Measurements from ENCODE around the gene HIPK3.
"Not testable (repeated sequence)": the region's sequence is repeated elsewhere in the genome, so short reads cannot be mapped to it uniquely, and the experiment has no call there.

Gene HIPK3

DNA sequence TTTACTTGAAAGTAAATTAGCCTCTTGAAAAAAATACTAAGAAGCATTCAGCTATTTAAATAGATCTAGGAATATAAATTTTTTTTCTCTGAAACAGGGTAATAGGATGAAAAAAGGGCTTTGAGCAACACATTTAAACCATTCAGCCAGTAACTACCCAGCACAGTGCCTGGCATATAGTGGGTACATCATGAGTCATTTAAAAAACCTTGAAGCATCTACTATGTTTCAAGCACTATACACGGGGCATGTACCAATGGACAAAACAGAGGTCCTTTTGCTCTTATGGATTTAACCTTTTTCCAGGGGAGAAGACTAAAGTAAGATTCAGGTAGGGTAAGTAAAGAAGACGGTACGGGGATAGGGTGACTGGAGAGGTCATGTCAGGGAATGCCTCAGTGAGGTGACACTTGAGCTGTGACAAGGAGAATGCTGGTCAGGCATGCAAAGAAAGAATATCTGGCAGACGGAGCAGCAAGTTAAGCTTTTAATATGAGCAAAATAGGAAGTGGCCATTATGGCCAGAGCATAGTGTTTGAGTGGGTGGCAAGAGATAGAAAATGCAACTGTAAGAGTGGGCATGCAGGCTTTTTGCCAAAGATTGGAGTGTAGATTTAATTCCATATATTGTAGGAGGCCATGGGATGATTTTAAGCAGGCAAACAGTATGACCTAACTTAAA lies 101.1 kb downstream of the HIPK3 start:
- DNase-seq (ENCODE audit: low spot score) = no peak

DNA sequence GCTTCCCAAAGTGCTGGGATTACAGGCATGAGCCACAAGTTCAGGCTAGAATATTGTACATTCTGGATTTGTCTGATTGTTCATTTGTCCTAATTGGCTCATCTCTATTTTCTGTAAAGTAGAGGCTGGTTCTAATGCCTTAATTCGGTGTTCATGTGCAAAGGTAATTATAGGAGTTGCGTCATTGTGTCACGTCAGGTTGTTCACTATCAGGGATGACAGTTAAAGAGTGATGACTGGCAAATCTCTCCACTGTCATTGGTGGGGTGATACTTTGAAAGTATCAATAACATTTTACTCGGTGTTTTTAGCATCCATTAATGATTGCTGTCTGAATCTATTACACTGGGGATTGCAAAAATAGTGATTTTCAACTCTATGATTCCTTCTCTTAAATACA lies 103.5 kb downstream of the HIPK3 start:
- no peak for DNase-seq (ENCODE audit: low spot score)

DNA sequence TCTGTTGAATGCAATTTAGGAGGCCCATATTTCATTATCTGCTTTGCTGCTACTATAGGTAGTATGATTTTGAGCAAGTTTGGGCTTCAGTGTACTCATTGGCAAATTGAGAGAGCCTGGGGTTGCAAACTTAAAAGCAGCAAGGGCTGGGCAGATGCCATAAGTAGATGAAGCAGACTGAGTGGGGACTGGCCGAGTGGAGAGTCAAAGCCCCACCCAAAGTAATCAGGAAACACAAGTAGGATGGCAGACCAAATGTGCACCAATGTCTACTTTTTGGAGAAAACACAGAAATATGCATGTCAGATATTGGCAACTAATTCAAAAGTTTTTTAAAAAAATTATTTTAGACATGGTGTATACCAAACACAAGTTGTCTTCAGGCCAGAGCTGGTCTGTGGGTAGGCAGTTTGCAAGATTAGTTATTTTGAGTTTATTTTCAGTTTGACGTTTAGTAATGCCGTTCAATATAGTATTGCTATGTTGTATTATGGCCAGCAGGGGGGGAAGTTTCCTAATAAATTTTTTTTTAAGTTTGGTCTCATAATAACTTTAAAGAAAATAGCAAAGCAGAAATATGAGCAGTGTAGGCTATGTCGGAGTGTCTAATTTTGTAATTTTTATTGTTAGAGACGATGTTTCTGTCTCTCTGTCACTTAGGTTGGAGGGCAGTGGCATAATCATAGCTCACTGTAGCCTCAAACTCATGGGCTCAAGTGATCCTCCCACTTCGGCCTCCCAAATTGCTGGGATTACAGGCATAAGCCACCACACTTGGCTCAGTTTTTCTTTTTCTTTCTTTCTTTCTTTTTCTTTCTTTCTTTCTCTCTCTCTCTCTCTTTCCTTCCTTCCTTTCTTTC lies 105.1 kb downstream of the HIPK3 start:
- peak; percentile 31 for DNase-seq (ENCODE audit: low spot score)

DNA sequence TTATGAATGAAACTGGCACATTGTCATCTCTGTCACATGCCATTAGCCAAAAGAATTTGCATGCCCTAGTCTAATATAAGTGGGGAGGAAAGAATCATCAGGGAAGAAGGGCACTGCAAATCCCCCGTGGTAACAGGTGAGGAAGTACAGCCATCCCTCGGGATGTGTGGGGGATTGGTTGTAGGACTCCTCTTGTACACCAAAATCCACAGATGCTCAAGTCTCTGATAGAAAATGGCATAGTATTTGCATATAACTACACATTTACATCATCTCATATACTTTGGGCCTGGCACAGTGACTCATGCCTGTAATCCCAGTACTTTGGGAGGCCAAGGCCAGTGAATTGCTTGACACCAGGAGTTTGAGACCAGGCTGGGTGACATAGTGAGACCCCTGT lies 109.7 kb downstream of the HIPK3 start:
- no peak for DNase-seq (ENCODE audit: low spot score)

DNA sequence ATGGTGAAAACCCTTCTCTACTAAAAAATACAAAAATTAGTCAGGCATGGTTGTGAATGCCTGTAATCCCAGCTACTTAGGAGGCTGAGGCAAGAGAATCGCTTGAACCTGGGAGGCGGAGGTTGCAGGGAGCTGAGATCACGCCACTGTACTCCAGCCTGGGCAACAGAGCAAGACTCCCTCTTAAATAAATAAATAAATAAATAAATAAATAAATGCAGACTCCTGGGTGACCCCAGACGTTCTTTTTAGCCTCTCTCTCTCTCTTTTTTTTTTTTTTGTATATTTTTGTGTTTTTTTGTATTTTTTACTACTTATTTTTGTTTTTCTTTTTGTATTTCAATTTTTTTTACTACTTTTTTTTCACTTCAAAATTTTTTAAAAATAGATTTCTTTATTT lies 111.3 kb downstream of the HIPK3 start:
- not testable (repeated sequence) for DNase-seq (ENCODE audit: low spot score)

DNA sequence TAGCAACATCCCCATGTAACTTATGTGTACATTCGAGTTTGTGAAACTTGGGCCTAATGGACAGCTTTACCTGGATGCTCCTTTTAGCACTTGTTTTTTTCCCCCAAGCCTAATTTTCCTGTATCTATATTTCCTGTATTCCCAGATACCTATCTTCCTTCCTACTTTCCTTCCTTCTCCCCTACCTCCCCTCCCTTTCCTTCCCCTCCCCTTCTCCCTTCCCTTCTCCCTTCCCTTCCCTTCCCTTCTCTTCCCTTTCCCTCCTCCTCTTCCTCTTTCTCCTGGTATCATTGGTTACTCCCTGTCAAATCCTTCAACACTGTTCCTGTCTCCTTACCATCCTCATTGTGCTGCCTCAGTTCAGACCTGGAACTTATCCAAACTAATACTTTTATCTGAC lies 111.8 kb downstream of the HIPK3 start:
- DNase-seq (ENCODE audit: low spot score) = no peak

DNA sequence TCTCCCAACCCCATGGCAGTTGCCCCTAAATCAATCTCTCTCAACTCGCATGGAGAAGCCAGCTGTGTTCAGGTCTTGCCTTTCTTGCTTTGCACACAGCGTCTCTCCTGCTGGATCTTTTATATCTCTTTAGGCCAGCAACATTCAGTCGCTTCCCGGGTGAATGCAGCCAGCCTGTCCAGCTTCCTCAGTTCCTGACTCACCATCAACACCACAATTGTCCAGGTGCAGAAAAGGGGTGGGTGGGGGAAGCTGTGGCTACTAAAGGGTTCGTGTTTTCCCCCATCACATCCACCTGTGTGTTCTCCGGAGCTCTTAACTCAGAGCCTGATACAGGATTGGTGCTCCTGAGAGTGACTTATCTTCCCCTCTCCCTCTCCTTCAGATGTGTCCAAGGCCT lies 116.5 kb downstream of the HIPK3 start:
- DNase-seq (ENCODE audit: low spot score) = no peak

DNA sequence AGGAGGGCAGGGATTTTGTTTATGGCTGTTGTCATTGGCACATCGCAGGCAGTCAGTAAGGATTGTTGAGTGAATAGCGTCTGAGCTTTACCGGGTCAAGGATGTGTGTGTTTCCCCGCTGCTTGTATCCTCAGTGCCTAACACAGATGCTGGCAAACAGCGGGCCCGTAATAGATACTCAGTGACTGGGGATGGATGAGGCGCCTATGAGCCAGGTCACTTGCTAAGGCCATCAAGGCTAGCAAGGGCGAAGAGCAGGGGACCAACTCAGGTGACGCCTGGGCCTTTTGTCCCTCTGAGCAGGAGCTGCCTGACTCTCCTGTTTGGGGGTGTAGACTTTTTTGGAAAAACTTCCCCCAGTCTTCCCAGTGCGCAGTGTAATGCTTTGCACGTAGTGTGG lies 118.1 kb downstream of the HIPK3 start:
- DNase-seq (ENCODE audit: low spot score) = no peak

DNA sequence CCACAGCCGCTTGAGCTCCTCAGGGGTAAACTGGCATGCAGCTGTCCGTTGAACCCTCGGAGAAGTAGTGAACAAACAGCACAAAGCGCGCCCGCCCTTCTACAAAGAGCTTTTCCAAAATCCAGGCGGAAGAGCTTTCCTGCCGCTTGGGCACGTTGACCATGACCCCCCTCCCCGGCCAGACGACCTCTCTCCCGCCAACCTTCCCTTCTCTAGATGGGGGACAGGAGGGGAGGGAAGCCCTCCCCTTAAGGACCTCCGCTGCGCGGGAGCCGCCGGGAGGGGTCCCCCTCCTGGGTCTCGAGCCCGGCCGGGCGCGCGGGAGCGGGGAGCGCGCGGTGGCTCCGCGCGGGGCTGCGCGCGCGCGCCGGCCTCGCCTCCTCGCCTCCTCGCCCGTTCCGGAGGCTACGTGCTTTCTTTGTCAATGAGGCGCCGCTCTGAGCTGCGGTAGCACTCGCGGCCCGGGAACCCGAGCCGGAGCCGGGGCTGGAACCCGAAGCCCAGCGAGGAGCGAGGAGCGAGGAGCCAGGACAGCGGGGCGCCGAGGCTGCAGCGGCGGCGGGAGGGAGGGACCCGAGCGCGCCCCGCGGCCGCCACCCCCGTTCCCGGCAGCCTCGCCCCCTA lies 118.6 kb downstream of the HIPK3 start, which contains the start of gene KIAA1549L:
TSS of gene KIAA1549L (plus strand) at position 421 of the 624 bp plus-strand sequence.
- no peak for DNase-seq (ENCODE audit: low spot score)

DNA sequence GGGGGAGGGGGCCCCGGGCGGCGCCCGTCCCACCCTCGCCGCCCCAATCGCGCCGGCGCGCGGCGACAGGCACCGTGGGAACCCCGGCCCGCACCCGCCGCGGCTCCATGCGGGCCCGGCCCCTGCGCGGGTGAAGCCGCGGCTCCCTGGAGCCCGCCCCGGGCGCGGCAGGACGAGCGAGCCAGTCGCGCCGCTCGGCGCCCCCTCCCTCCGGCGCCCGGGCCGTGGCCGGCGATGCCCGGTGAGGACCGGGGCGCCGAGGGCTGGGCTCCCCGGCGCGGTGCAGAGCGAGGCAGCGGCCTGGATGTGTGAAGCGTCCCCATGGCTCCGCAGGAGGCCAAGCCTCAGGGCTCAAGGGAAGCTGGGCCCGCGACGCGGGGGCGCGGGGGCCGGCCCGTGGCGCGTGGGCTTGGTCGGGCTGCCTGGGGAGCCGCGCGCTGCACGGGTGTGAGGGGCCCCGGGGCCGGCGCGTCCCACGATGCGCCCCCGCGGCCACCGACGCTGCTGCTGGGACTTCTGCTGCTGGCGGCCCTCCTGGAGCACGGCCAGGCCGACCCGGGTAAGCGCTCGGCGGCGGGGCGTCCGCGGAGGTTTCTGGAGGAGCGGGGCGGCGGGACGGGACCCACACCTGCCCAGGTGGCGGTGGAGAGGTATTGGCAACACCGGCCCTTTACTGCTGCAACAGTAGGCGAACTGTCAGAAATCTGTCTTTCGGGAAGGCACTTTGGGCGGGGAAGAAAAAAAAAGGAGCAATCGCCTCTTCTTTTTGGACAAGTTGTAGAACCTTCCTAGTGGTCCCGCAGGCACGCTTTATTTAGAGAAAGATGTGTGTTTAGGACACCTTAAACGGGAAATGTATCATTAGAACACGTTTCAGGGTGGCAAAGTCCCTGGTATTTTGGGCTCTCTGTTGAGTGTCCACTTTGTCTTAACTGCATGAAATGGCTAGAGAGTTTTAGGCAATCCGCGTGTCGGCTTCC lies 119.4 kb downstream of the HIPK3 start:
- no peak for DNase-seq (ENCODE audit: low spot score)

DNA sequence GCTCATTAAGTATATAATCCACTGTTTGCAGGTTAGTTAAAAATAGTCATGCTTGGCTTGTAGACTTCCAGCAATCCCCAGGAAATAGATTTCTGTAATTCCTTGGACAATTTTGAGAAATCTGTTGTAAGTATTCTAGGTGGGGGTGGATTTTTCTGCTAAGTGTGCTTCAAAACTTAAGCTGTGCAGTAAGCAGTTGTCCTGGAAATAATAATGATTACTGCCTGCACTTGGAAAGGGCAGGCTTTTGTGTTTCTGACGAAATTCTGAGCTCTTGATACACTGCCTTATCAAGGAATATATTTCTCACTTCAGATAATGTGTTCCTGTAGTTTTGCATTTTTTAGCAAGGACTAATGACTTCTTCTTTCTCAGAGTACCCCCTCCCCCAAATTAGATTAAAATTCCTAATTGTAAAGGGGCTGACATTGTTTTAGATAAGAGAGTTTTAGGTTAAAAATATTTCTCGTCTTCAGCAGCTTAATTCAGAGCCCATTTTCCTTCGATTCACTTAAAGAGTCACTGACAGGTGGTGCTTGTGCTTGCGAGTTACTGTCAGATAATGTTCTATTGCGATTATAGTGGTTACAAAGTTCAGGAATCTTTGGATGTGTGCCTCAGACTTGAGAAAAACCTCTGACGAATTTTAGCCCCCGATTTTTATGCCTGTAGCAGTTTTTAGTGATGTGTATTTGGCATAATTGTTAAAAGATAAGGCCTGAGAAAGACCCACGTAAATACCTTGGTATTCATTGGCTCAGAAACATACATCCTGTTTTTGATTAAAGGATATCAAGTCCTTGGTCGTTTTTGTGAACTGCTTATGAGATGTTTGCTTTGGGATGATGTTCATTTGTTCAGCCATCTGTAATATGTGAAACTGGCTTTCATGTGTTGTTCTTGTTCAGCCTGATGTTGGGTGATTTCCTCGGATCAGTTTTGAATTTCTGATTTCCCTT lies 120.5 kb downstream of the HIPK3 start:
- no peak for DNase-seq (ENCODE audit: low spot score)

DNA sequence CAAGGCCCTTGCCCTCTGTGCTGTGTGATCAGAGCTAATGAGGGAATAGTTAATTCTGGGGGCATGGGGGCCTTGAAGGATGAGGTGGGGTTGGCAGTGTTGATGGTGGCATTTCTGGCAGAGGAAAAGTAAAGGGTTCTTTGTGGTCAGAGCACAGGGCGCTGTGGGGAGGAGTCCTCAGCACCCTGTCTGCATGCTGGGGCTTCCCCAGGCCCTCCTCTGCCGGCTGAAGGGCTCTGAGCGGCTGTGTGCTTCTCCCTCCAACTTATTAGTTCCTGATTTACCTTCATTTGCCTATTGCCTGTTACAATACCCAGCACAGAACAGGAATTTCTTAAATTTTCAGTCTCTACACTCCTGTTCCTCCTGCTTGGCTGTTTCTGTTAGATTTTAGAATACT lies 122.8 kb downstream of the HIPK3 start:
- DNase-seq (ENCODE audit: low spot score) = no peak

DNA sequence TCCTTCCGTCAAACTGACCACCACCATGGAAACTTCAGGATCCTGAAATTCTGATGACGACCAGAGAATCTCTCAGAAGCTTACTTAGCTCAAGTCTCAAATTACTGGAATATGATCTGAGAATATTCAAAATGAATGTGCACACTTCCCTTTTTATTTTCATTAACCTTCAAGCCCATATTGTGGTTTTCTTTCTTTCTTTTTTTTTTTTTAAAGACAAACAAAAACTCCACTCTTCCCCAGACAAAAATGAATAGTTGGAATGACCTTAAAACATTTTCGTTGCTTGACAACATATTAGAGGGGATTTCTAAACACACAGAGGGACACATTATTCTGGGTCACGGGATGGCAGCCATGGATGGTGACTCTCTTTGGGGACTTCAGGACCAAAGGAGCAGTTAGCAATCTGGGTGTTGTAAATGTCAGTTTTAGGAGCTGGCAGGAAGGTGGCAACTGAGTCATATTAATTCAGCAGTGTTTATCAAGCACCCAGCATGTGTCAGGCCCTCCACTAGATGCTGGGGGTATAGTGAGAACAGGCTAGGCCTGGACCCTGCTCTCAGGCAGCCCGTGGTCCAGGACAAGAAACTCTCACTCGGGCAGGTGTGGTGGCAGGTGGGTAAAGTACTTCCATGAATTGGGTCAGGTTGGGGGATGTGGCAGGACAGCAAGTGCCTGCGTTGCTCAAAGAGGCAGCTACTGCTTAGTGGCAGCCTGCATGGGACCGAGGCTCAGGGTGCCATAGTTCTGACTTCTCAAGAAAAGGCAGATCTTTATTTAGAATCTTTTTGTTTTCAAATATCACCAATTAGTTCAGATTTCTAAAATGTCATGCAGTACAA lies 126.1 kb downstream of the HIPK3 start:
- peak; percentile 35 for DNase-seq (ENCODE audit: low spot score)

DNA sequence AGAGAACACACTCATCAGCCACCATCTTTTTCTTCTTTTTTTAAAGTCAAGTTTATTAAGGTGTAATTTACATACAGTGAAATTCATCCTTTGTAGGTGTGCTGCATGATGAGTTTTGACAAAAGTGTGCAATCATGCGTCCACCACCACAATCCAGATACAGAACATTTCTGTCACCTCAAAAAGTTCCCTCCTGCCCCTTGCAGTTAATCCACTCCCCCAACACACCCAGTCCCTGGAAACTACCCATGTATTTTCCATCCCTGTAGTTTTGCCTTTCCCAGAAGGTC lies 126.7 kb downstream of the HIPK3 start:
- DNase-seq (ENCODE audit: low spot score) = no peak

DNA sequence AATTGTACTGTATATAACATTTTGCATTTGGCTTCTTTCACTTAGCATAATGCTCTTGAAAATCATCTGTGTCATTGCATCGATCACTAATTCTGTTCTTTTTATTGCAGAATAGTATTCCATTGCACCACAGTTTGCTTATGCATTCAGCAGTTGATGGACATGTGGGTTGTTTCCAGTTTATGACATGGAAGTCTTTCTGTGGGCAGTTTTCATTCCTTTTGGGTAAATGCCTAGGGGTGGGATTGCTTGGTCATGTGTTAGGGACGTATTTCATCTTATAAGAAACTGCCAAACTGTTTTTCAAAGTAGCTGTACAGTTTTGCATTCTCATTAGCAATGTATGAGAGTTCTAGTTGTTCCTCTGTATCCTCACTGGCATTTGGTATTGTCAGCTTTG lies 127.0 kb downstream of the HIPK3 start:
- DNase-seq (ENCODE audit: low spot score) = no peak

DNA sequence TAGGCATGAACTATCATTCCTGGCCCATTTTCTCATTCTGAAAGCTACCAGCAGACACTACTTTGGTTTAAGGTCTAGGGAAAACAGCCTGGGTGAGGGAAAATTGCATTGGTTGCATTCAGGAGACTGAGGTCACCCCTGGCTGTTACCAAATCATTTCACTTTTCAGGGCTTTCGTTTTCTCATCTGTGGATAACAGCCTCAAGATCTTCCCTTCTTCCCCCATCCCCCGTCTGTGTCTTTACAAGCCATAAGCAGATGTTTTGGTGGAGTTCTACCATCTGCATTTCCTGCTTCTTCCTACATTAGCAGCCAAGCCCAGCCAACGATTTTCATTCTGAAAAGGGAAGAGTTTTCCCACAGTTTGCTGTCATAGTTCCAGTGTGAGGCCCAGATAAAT lies 130.4 kb downstream of the HIPK3 start:
- no peak for DNase-seq (ENCODE audit: low spot score)

DNA sequence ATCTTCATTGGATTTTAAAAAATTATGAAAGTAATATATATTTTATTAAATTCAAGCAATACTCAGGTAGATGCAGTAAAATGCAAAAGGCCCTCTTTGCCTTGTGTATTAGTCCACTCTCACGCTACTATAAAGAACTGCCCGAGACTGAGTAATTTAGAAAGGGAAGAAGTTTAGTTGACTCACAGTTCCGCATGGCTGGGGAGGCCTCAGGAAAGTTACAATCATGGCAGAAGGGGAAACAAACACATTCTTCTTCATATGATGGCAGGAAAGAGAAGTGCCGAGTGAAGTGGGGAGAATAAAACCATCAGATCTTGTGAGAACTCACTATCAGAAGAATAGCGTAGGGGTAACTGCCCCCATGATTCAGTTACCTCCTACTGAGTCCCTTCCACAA lies 130.8 kb downstream of the HIPK3 start:
- no peak for DNase-seq (ENCODE audit: low spot score)

DNA sequence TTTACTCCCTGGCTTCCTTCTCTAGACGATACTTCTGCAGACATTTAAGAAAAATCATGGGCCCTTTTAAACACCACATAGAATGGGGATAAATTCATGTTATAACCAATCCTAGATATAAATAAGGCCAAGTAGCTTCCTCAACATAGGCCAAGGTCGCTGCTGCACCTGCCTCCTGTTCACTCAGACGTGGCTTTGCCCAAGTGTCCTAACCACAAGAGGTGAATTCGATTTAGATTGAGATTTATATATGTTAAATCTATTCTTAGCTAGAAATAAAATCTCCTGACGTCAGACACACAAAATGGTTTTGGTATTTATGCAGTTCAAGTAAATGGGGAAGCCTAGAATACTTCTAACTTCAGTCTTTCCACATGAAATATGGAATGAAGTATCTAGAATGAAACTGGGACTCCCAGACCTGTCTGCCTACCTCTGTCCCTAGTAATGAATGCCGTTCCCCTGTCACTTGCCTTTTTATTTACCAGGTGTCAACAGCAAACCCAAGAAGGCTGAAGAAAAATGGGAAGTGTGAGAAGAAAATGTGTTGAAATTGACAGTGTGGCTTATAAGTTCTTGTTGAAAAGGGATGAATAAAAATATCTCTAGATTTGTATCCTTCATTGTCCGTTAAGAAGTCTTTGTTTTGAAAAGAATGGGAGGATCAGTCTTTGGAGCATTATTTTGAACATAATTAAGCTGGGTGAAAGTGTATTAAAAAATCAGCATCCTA lies 131.8 kb downstream of the HIPK3 start:
- DNase-seq (ENCODE audit: low spot score) = no peak

DNA sequence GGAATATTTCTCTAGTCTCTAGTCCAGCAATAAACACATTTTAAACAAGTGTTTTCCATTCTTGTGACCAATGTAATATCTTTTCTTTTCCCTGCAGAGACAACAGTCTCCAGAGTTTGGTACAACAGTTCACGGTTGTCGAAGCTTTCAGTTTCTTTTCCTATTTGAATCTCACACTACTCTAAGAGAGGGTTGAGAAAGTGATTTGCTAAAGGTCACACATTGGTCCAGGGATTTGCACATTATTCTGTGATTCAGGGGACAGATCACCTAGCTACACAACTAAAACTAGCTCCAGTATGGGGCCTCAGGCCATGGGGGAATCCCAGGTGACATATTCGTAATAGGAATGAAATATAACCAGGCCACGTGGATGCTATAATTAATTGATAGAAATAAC lies 132.5 kb downstream of the HIPK3 start:
- DNase-seq (ENCODE audit: low spot score) = no peak

All from pons (tissue), 1 donor.